Testis (tissue), 3 donors: Measurements from ENCODE around the gene LUZP1. TPM values are rescaled to one million over a fixed set of nuclear protein-coding genes. Genes with fewer than 3 reads are reported as not detected.

ENCODE experiments used
- DNase-seq: peaks from one replicate; pipeline ENCODE4 v3.0.0-alpha.2; 2019
- H3K27ac ChIP-seq, 2 donors: fragments of 200-600 bp; sonication (generic); one replicate each; pipeline ENCODE4 v1.5.1; 2019
- H3K27me3 ChIP-seq: fragments of 200-600 bp; sonication (generic); one replicate; pipeline ENCODE4 v1.5.1; 2019
- H3K36me3 ChIP-seq: fragments of 200-600 bp; sonication (generic); one replicate; pipeline ENCODE4 v1.5.1; 2017; ENCODE audit warnings: low read depth; ENCODE audit errors: missing control alignments
- H3K4me1 ChIP-seq: fragments of 200-600 bp; sonication (generic); one replicate; pipeline ENCODE4 v1.5.1; 2019
- H3K4me3 ChIP-seq, 2 donors: fragments of 200-600 bp; sonication (generic); one replicate each; pipeline ENCODE4 v1.5.1; 2017 to 2019
- H3K9me3 ChIP-seq: fragments of 200-600 bp; sonication (generic); one replicate; pipeline ENCODE4 v1.5.1; 2017
- CTCF ChIP-seq, 3 experiments: fragments of 450-650 bp in 2 of 3; fragments of 200-600 bp in 1 of 3; sonication (generic) in 1 of 3; IDR thresholded peaks; one replicate each; pipeline ENCODE4 v1.5.1; 2016 to 2019; ENCODE audit warnings: antibody characterized with exemption in 3 of 3, mild to moderate bottlenecking in 2 of 3, moderate library complexity in 1 of 3
- POLR2A ChIP-seq: fragments of 450-650 bp; IDR thresholded peaks from one replicate; pipeline ENCODE4 v1.6.1; 2017; ENCODE audit warnings: antibody characterized with exemption, mild to moderate bottlenecking, moderate library complexity
- WGBS, 2 donors: methylation state at CpG; one replicate each; pipeline ENCODE4 v1.1.5; 2018; 5-methylcytosine and 5-hydroxymethylcytosine counted together
- intact Hi-C: fragments of 100-400 bp; cut with DNase I; formaldehyde crosslinking; loops from one replicate; pipeline ENCODE4 v1.15.1; 2023; ENCODE audit warnings: low total_unique reads
- polyA plus RNA-seq: library from polyadenylated mRNA; stranded (reverse); fragments of 350-450 nt; fragmentation: Illumina TruSeq; extraction: RNeasy Lipid Tissue Mini Kit (QIAGEN cat#74804); gene quantifications from one replicate; pipeline ENCODE4 v1.2.3, GENCODE V29; 2014; ENCODE audit warnings: low read depth, low replicate concordance; ENCODE audit not compliant: insufficient read depth
- total RNA-seq, 2 donors: library from RNA; depleted of rRNA; stranded (reverse); fragments of >200 nt; gene quantifications; one replicate each; pipeline ENCODE4 v1.2.3, GENCODE V29; 2016

Gene LUZP1
- total and polyA plus RNA-seq, 3 donors from 2014 or later: 14.4 to 36.2 (median 20.3) TPM

- WGBS, 2 donors: 43 to 74% methylated on average over 1 of the region's 1 CpG
- H3K4me1 ChIP-seq: peaks cover 6% of the 10 kb centered on the region
- intact Hi-C loops: no loop called here
Observed at GRCh38 chr1:23174426-23175110, 5.9 kb upstream of the LUZP1 start.

GRCh38 chr1:23171181-23171755 lies 2.6 kb upstream of the LUZP1 start:
- Histone ChIP-seq H3K4me3 (no peak overlapping the region), H3K9me3 (no peaks in the 10 kb centered on the region), H3K27ac (no peak overlapping the region), H3K36me3 (no peaks in the 10 kb centered on the region), H3K4me1 (peaks cover 19% of the 10 kb centered on the region), H3K27me3 (no peaks in the 10 kb centered on the region)
- intact Hi-C loops: no loop called here
- DNase-seq: no peak
- 62 to 68% methylated on average over 4 of the region's 4 CpGs for WGBS, 2 donors
- TF ChIP-seq POLR2A (no peak), CTCF (IDR thresholded peaks at IDR 0.05) (no peak)

More at GRCh38 chr1:23174426-23175110, 5.9 kb upstream of the LUZP1 start:
- no peak for DNase-seq
- no peak overlapping the region for H3K27ac ChIP-seq
- no peaks in the 10 kb centered on the region for H3K9me3 ChIP-seq
- no peaks in the 10 kb centered on the region for H3K27me3 ChIP-seq
- no peaks in the 10 kb centered on the region for H3K36me3 ChIP-seq
- H3K4me3 ChIP-seq: no peak overlapping the region
- TF ChIP-seq CTCF (IDR thresholded peaks at IDR 0.05) (no peak), POLR2A (no peak)

GRCh38 chr1:23169727-23170335 lies 1.2 kb upstream of the LUZP1 start:
- Histone ChIP-seq H3K9me3 (no peaks in the 10 kb centered on the region), H3K27me3 (no peaks in the 10 kb centered on the region), H3K4me1 (peaks cover 19% of the 10 kb centered on the region), H3K27ac (peak overlapping the region; percentile 15 to 91), H3K4me3 (peak overlapping the region in 1 of 2 donors; percentile 90), H3K36me3 (no peaks in the 10 kb centered on the region)
- DNase-seq: peak; percentile 70
- TF ChIP-seq POLR2A: no peak
- no peak for TF ChIP-seq CTCF (IDR thresholded peaks at IDR 0.05)
- intact Hi-C loops: no loop called here
- 25 to 33% methylated on average over 4 to 5 of the region's 5 CpGs for WGBS, 2 donors

- Histone ChIP-seq H3K4me3 (peak overlapping the region; percentile 79 to 90), H3K36me3 (no peaks in the 10 kb centered on the region), H3K27ac (peak overlapping the region; percentile 88 to 91), H3K27me3 (no peaks in the 10 kb centered on the region), H3K4me1 (peaks cover 19% of the 10 kb centered on the region), H3K9me3 (no peaks in the 10 kb centered on the region)
- intact Hi-C loops: no loop called here
- TF ChIP-seq POLR2A (no peak), CTCF (IDR thresholded peaks at IDR 0.05) (no peak)
- DNase-seq: no peak
- WGBS, 2 donors: 33 to 55% methylated on average over 14 of the region's 14 CpGs
Observed at GRCh38 chr1:23169195-23169575, 529 bp upstream of the LUZP1 start.
